Measurements from ENCODE around the gene ERFL. TPM values are rescaled to one million over a fixed set of nuclear protein-coding genes. Genes with fewer than 3 reads are reported as not detected.

The ERFL gene
- total RNA-seq, 2 donors from 2014 or later, result not detected

DNA sequence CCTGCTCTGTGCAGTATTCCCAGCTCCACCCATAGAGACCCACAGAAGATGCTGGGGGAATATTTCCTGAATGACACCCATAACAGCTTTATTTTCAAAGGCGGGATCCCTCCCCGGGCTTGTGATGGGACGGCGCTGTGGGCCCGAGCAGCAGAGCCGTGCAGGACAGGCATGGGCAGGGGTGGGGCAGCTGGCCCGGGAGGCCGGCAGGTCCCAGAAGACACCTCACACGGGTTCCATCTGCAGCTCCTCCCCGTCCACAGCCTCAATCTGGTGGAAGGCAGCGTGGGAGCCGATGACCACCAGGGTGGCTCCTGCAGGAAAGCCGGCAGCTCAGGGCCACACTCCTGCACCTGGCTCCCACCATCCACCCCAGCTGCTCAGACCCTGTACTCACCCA, 28.4 kb upstream of the ERFL start:
- no peak for TF ChIP-seq POLR2A (IDR thresholded peaks at IDR 0.05)
- TF ChIP-seq CTCF (IDR thresholded peaks at IDR 0.05), result no peak
- intact Hi-C loops (cut with DNase I), result loop anchor here (5.0 kb wide), 1 partner anchor 79 kb away; the partner anchor contains the start of gene CD79A

DNA sequence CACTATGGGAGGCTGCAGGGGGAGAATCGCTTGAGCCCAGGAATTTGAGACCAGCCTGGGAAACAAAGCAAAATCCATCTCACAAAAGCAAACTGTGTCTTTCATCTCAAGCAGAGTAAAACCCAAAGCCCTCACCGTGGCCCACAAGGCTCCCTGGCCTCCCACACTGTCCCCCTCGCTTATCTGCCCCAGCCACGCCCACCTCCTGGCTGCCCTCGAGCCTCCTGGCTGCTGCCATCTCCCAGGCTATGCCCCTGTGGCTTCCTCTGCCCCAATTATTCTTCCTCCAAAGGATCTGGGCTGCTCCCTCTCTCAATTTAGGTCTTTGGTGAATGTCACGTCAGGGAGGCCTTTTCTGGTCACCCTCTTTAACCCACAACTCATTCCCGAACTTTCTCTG, 27.3 kb upstream of the ERFL start:
- Histone ChIP-seq H3K27ac (no peak overlapping the region), H3K27me3 (no peaks in the 10 kb centered on the region), H3K4me1 (peaks cover 15% of the 10 kb centered on the region), H3K9me3 (no peaks in the 10 kb centered on the region), H3K4me3 (no peak overlapping the region), H3K36me3 (replicated peaks in 1 of 2; ENCODE audit: insufficient read depth in 1 of 2, low read depth in 2 of 2) (no peaks in the 10 kb centered on the region)
- no peak for TF ChIP-seq POLR2A (IDR thresholded peaks at IDR 0.05)
- TF ChIP-seq CTCF (IDR thresholded peaks at IDR 0.05), result no peak
- intact Hi-C loops (cut with DNase I), result loop anchor here (5.0 kb wide), 1 partner anchor 78 kb away; the partner anchor contains the start of gene CD79A
- WGBS, 2 donors, result 67 to 69% methylated on average over 7 of the region's 7 CpGs
- no peak for DNase-seq
- ATAC-seq, result no peak

More for the DNA sequence above, 28.4 kb upstream of the ERFL start:
- Histone ChIP-seq H3K36me3 (replicated peaks in 1 of 2; ENCODE audit: insufficient read depth in 1 of 2, low read depth in 2 of 2) (no peaks in the 10 kb centered on the region), H3K4me3 (no peak overlapping the region), H3K9me3 (no peaks in the 10 kb centered on the region), H3K27me3 (no peaks in the 10 kb centered on the region), H3K27ac (no peak overlapping the region), H3K4me1 (peaks cover 15% of the 10 kb centered on the region)
- no peak for DNase-seq
- ATAC-seq, result no peak
- 85 to 94% methylated on average over 2 to 13 of the region's 13 CpGs for WGBS, 2 donors

DNA sequence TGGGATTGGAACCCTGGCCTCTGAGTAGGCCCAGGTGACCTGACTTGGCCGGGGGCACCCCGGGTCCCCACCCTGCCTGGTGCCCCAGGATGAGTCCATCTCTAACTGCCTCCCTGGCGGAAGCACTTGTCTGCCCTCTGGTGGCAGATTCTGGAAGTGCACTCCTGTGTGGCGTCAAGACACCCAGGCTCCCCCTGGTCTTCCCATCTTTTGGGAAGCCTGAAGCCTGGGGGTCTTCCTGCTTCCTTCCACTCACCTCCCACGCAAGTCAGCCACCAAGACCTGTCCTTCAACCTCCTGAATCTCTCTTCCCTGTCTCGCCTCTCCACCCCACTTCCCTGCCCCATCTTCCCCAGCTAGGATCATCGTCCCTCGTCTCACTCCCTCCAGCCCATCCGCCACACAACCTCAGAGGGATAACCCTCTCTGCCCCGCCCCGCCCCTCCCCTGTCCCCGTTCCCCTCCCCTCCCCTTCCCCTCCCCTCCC, 23.5 kb upstream of the ERFL start:
- Histone ChIP-seq H3K27ac (no peak overlapping the region), H3K36me3 (replicated peaks in 1 of 2; ENCODE audit: insufficient read depth in 1 of 2, low read depth in 2 of 2) (no peaks in the 10 kb centered on the region), H3K27me3 (no peaks in the 10 kb centered on the region), H3K4me3 (no peak overlapping the region), H3K9me3 (no peaks in the 10 kb centered on the region), H3K4me1 (no peaks in the 10 kb centered on the region)
- WGBS, 2 donors, result 3 to 4% methylated on average over 11 of the region's 12 CpGs
- intact Hi-C loops (cut with DNase I), result no loop called here
- TF ChIP-seq POLR2A (IDR thresholded peaks at IDR 0.05) (no peak), CTCF (IDR thresholded peaks at IDR 0.05) (peak; percentile 72 to 99 (median 92))
- DNase-seq, result peak; percentile 70 to 83 (median 80)
- peak; percentile 67 for ATAC-seq

GRCh38 chr19:41947091-41947490, 18.8 kb upstream of the ERFL start:
- Histone ChIP-seq H3K27ac (no peak overlapping the region), H3K36me3 (replicated peaks in 1 of 2; ENCODE audit: insufficient read depth in 1 of 2, low read depth in 2 of 2) (no peaks in the 10 kb centered on the region), H3K4me3 (no peak overlapping the region), H3K4me1 (no peaks in the 10 kb centered on the region), H3K9me3 (no peaks in the 10 kb centered on the region), H3K27me3 (no peaks in the 10 kb centered on the region)
- intact Hi-C loops (cut with DNase I), result loop anchor here (5.0 kb wide), 1 partner anchor 75 kb away; no protein-coding TSS in a partner anchor
- ATAC-seq, result no peak
- WGBS, 2 donors, result 80 to 86% methylated on average over 3 of the region's 3 CpGs
- TF ChIP-seq CTCF (IDR thresholded peaks at IDR 0.05) (no peak), POLR2A (IDR thresholded peaks at IDR 0.05) (no peak)
- no peak for DNase-seq
